K562 (cell line): Measurements from ENCODE around the gene GALNT9. TPM values are rescaled to one million over a fixed set of nuclear protein-coding genes. Genes with fewer than 3 reads are reported as not detected.

Source experiments
- ATAC-seq: fragments of 200-7000 bp; cut with Tn5 transposase; 3 replicates; pipeline ENCODE4 v1.9.1; 2020; ENCODE audit warnings: moderate library complexity
- BruUV-seq: library from RNA; stranded (reverse); fragments of 400-500 nt; replicated peaks from 2 replicates; lab custom pipeline; 2021; lab: Mats Ljungman, UMichigan
- CTCF ChIA-PET: fragments of 300-600 bp; formaldehyde crosslinking; extraction: SDS; loops from one replicate; lab custom pipeline; 2021; ENCODE audit warnings: low intra/inter-chr PET ratio; lab: Yijun Ruan, JAX
- POLR2A ChIA-PET: fragments of 300-600, 350-650 bp; sonication (Branson Sonifier 250); formaldehyde crosslinking; extraction: SDS; loops from one replicate; lab custom pipeline; 2021; ENCODE audit warnings: antibody characterized with exemption, inconsistent platforms; lab: Yijun Ruan, JAX
- DNase-seq, 4 experiments: peaks; one replicate each; pipeline versions ENCODE4 v3.0.0 to v3.0.0-alpha.2; 2011 to 2018; ENCODE audit warnings: low spot score in 3 of 4, mixed read lengths in 3 of 4; ENCODE audit errors: extremely low read depth in 1 of 4
- FAIRE-seq: peaks from 2 replicates; lab custom pipeline; 2011; peaks lifted over from hg19 to GRCh38; lab: Jason Lieb, UNC
- H2AFZ ChIP-seq: 2 replicates; pipeline ENCODE4 v1.6.0; 2011; ENCODE audit warnings: low read depth, low read length, control low read depth, inconsistent platforms
- H3K27ac ChIP-seq: fragments of 200-600 bp; 3 replicates; pipeline ENCODE4 v1.8.0; 2011; ENCODE audit warnings: low read depth, mild to moderate bottlenecking, control low read depth, inconsistent platforms, low read length, moderate library complexity, mixed read lengths; ENCODE audit errors: extremely low read depth
- H3K27me3 ChIP-seq, 2 experiments: fragments of 300-600 bp in 1 of 2; 2 replicates in 1 of 2; 3 replicates in 1 of 2; pipeline versions ENCODE4 v1.6.0 to v1.8.0; 2011; ENCODE audit warnings: inconsistent platforms in 2 of 2, low read length in 2 of 2, mild to moderate bottlenecking in 1 of 2, mixed read lengths in 1 of 2, moderate library complexity in 1 of 2; ENCODE audit not compliant: control insufficient read depth in 2 of 2, insufficient read depth in 2 of 2
- H3K36me3 ChIP-seq: fragments of 300-600 bp; 3 replicates; pipeline ENCODE4 v1.8.0; 2011; ENCODE audit warnings: mild to moderate bottlenecking, low read length, inconsistent platforms; ENCODE audit not compliant: control insufficient read depth, insufficient read depth
- H3K4me1 ChIP-seq, 2 experiments: fragments of 200-600 bp in 1 of 2; replicated peaks in 1 of 2; 2 replicates in 1 of 2; 3 replicates in 1 of 2; pipeline versions ENCODE4 v1.5.1 to v1.8.0; 2011; ENCODE audit warnings: inconsistent platforms in 2 of 2, low read length in 2 of 2, mild to moderate bottlenecking in 1 of 2, mixed read lengths in 1 of 2, moderate library complexity in 1 of 2; ENCODE audit not compliant: control insufficient read depth in 2 of 2, insufficient read depth in 2 of 2
- H3K4me2 ChIP-seq: 2 replicates; pipeline ENCODE4 v1.6.1; 2011; ENCODE audit warnings: low read length, control low read depth, inconsistent platforms, mixed read lengths; ENCODE audit not compliant: insufficient read depth
- H3K4me3 ChIP-seq: fragments of 200-600 bp; sonication (generic), shearing (Covaris generic); 2 replicates; pipeline ENCODE4 v1.5.1; 2016; ENCODE audit warnings: control low read depth, inconsistent platforms
- H3K79me2 ChIP-seq: fragments of 200-600 bp; 3 replicates; pipeline ENCODE4 v1.8.0; 2011; ENCODE audit warnings: low read length, inconsistent platforms; ENCODE audit not compliant: control insufficient read depth, insufficient read depth
- H3K9ac ChIP-seq, 2 experiments: 2 replicates each; pipeline versions ENCODE4 v1.6.0 to v1.6.1; 2011; ENCODE audit warnings: low read depth in 2 of 2, low read length in 2 of 2, control low read depth in 1 of 2, inconsistent platforms in 1 of 2, mild to moderate bottlenecking in 1 of 2, mixed read lengths in 1 of 2; ENCODE audit not compliant: insufficient read depth in 1 of 2
- H3K9me1 ChIP-seq: one replicate; pipeline ENCODE4 v1.6.0; 2011; ENCODE audit warnings: inconsistent platforms, mild to moderate bottlenecking, low read length, moderate library complexity; ENCODE audit not compliant: control insufficient read depth, insufficient read depth
- H3K9me3 ChIP-seq: replicated peaks from 2 replicates; pipeline ENCODE4 v1.5.1; 2011; ENCODE audit warnings: low read depth, low read length, inconsistent platforms; ENCODE audit not compliant: control insufficient read depth, insufficient read depth
- H4K20me1 ChIP-seq: replicated peaks from 2 replicates; pipeline ENCODE4 v1.6.1; 2011; ENCODE audit warnings: low read length, inconsistent platforms, mixed read lengths; ENCODE audit not compliant: control insufficient read depth, insufficient read depth
- CHD2 ChIP-seq: IDR thresholded peaks from 2 replicates; pipeline ENCODE4 v1.6.1; 2011; ENCODE audit warnings: low read depth, low read length
- OTX1 ChIP-seq: fragments of 450-650 bp; formaldehyde crosslinking; IDR thresholded peaks from 2 replicates; pipeline ENCODE4 v1.4.0; 2022; ENCODE audit warnings: mild to moderate bottlenecking
- POLR2A ChIP-seq: fragments of 450-650 bp; conservative IDR thresholded peaks from 2 replicates; pipeline ENCODE4 v1.6.1; 2016
- XRCC4 ChIP-seq: IDR thresholded peaks from one replicate; pipeline ENCODE4 v1.6.1; 2011; ENCODE audit not compliant: insufficient read depth, insufficient read length; ENCODE audit errors: extremely low read depth
- WGBS: fragments of 100-300 bp; shearing (Covaris generic); methylation state at CpG from one replicate; pipeline ENCODE4 v1.1.6; 2016; ENCODE audit warnings: low coverage, mixed read lengths; ENCODE audit not compliant: insufficient coverage; ENCODE audit errors: missing lambda C conversion rate; 5-methylcytosine and 5-hydroxymethylcytosine counted together
- in situ Hi-C: fragments of 300-500 bp; cut with MboI; formaldehyde crosslinking; loops from 4 replicates; pipeline ENCODE4 v1.15.0; 2018; ENCODE audit warnings: inconsistent platforms, mixed read lengths
- intact Hi-C: fragments of 100-400 bp; cut with micrococcal nuclease; formaldehyde crosslinking; loops from 2 replicates; pipeline ENCODE4 v1.14.2; 2022
- polyA plus RNA-seq, 8 experiments: library from polyadenylated mRNA; depleted of rRNA in 4 of 8; stranded (reverse) in 5 of 8; unstranded in 3 of 8; fragments of >200 nt; fragmentation: Nextera tagmentation in 2 of 8; fragmentation: Illumina TruSeq in 1 of 8; extraction: Ambion mirVana in 2 of 8; extraction: Trizol in 1 of 8; gene quantifications; 2 replicates each; pipeline versions ENCODE4 v1.2.1 to v1.2.3, GENCODE V29; 2011 to 2014; ENCODE audit warnings: inconsistent platforms in 1 of 8, missing spikeins in 1 of 8
- total RNA-seq, 7 experiments: library from RNA; depleted of rRNA in 6 of 7; stranded (reverse); fragments of >200 nt in 6 of 7; fragmentation: Illumina TruSeq in 2 of 7; extraction: Trizol in 2 of 7; gene quantifications; 2 replicates each; pipeline versions ENCODE4 v1.2.1 to v1.2.3, GENCODE V29; 2011 to 2021; ENCODE audit warnings: low replicate concordance in 1 of 7
- TF ChIP-seq, protein P1 (sequence below): sonication (generic); IDR thresholded peaks from 2 replicates; pipeline ENCODE4 v1.6.1; 2016

The GALNT9 gene
- total and polyA plus RNA-seq, 9 of the 15 experiments (the other 6 are each of a cell fraction or from before 2014, with no cell fraction given) = not detected

DNA sequence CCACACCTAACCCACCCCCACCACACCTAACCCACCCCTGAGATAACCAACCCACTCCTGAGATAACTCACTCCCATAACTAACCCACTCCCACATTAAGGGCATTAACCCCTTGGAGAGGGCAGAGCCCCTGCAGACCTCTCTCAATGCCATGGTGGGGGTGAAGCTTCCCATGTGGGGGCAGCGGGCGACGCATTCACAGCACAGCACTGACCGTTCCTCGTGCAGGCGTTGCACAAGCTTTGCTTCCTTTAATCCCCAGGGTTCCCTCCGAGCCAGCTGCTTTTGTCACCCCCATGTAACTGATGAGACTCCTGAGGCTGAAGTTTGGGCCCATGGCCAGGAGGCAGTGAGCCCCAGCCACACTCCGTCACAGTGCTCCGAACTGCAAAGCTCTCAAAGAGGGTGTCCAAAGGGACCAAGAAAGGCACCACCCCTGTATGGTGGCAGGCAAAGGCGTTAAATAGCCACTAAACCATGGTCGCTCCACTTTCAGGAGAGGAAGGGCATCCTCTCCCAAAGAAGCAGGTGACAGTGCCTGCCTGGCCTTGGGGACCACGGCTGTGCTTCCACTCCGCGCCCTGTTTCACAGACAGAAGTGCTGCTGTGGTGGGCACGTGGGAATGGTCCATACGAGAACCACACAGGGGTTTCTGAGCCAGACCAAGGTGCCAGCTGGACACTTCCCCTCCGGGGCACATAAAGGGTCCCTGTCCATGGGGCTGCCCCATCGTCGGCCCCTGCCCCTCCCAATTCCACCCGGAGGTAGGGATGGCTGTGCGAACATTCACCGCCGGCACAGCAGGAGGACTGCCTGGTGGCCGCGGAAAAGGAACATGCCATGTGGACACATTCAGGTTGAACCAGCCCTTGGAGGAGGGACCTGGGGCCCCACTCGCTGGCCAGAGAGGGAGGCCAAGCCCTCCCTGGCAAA is 28.3 kb downstream of the GALNT9 start:
- H3K79me2 ChIP-seq = no peaks in the 10 kb centered on the region
- no peak overlapping the region for H2AFZ ChIP-seq
- no TSS peak for BruUV-seq
- DNase-seq = no peak
- H3K4me1 ChIP-seq = peaks cover 0 to 6% of the 10 kb centered on the region in 2 experiments; a peak in 2 of 5 replicates
- ATAC-seq = no peak
- intact Hi-C loops = no loop called here
- no peak overlapping the region for H3K4me3 ChIP-seq
- no peaks in the 10 kb centered on the region; the same call in 1 of the 2 replicates for H3K9me3 ChIP-seq
- H3K9me1 ChIP-seq = no peaks in the 10 kb centered on the region
- 12% methylated on average over 21 of the region's 26 CpGs for WGBS
- no peak overlapping the region for H3K4me2 ChIP-seq
- in situ Hi-C loops = no loop called here
- no peak for FAIRE-seq
- no peaks in the 10 kb centered on the region for H3K36me3 ChIP-seq
- no peak overlapping the region for H3K9ac ChIP-seq
- CTCF ChIA-PET = no interaction called here
- no peak overlapping the region for H3K27ac ChIP-seq
- POLR2A ChIA-PET = no interaction called here
- no peak for TF ChIP-seq CHD2
- no peak for TF ChIP-seq XRCC4
- TF ChIP-seq OTX1 (CRISPR knock-in tag) = no peak
- TF ChIP-seq, protein P1, sequence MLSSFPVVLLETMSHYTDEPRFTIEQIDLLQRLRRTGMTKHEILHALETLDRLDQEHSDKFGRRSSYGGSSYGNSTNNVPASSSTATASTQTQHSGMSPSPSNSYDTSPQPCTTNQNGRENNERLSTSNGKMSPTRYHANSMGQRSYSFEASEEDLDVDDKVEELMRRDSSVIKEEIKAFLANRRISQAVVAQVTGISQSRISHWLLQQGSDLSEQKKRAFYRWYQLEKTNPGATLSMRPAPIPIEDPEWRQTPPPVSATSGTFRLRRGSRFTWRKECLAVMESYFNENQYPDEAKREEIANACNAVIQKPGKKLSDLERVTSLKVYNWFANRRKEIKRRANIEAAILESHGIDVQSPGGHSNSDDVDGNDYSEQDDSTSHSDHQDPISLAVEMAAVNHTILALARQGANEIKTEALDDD = peak; percentile 56; the same call in 1 of the 2 replicates
- no peak for TF ChIP-seq POLR2A
- H4K20me1 ChIP-seq = no peaks in the 10 kb centered on the region
- peaks cover 0 to 10% of the 10 kb centered on the region in 2 experiments; a peak in 2 of 5 replicates for H3K27me3 ChIP-seq
